H9 (cell line): Measurements from ENCODE around the gene WHRN. TPM values are rescaled to one million over a fixed set of nuclear protein-coding genes. Genes with fewer than 3 reads are reported as not detected.

Experiments used
- DNase-seq: peaks from one replicate; pipeline ENCODE4 v3.0.0-alpha.2; 2017
- H2AFZ ChIP-seq: one replicate; pipeline ENCODE4 v1.6.1; 2013; ENCODE audit warnings: mild to moderate bottlenecking, low read length, control low read depth, moderate library complexity
- H2AK5ac ChIP-seq: 2 replicates; pipeline ENCODE4 v1.6.1; 2013; ENCODE audit warnings: low read length, control low read depth, mixed read lengths; ENCODE audit not compliant: insufficient read length
- H2BK120ac ChIP-seq: one replicate; pipeline ENCODE4 v1.6.1; 2013; ENCODE audit warnings: low read depth, mild to moderate bottlenecking, low read length, control low read depth, inconsistent platforms; ENCODE audit not compliant: poor library complexity, severe bottlenecking
- H2BK12ac ChIP-seq: 2 replicates; pipeline ENCODE4 v1.6.1; 2013; ENCODE audit warnings: low read length, control low read depth, mixed read lengths, low read depth; ENCODE audit not compliant: insufficient read length
- H2BK15ac ChIP-seq: 2 replicates; pipeline ENCODE4 v1.6.1; 2013; ENCODE audit warnings: low read depth, low read length, control low read depth
- H2BK20ac ChIP-seq: one replicate; pipeline ENCODE4 v1.6.1; 2013; ENCODE audit warnings: low read depth, mild to moderate bottlenecking, low read length, control low read depth, inconsistent platforms; ENCODE audit not compliant: poor library complexity, severe bottlenecking
- H2BK5ac ChIP-seq: 2 replicates; pipeline ENCODE4 v1.6.1; 2013; ENCODE audit warnings: low read length, control low read depth, mixed read lengths; ENCODE audit not compliant: insufficient read length
- H3K14ac ChIP-seq: 2 replicates; pipeline ENCODE4 v1.6.1; 2013; ENCODE audit warnings: low read length, control low read depth; ENCODE audit not compliant: insufficient read depth
- H3K18ac ChIP-seq: 2 replicates; pipeline ENCODE4 v1.6.1; 2013; ENCODE audit warnings: low read depth, mild to moderate bottlenecking, mixed read lengths, low read length, control low read depth; ENCODE audit not compliant: insufficient read length
- H3K23ac ChIP-seq: 2 replicates; pipeline ENCODE4 v1.6.1; 2013; ENCODE audit warnings: low read length, control low read depth, mixed read lengths, low read depth; ENCODE audit not compliant: insufficient read length
- H3K23me2 ChIP-seq: 2 replicates; pipeline ENCODE4 v1.6.1; 2013; ENCODE audit warnings: low read depth, mild to moderate bottlenecking, mixed read lengths, low read length, control low read depth; ENCODE audit not compliant: insufficient read length, poor library complexity, severe bottlenecking
- H3K27ac ChIP-seq: 2 replicates; pipeline ENCODE4 v1.5.1; 2013; ENCODE audit warnings: low read length, control low read depth, mixed read lengths, low read depth; ENCODE audit not compliant: insufficient read length
- H3K27me3 ChIP-seq: 2 replicates; pipeline ENCODE4 v1.6.1; 2013; ENCODE audit warnings: low read length, control low read depth, inconsistent platforms; ENCODE audit not compliant: insufficient read depth
- H3K4ac ChIP-seq: 2 replicates; pipeline ENCODE4 v1.6.1; 2013; ENCODE audit warnings: low read depth, mild to moderate bottlenecking, control low read depth, inconsistent platforms, low read length, moderate library complexity
- H3K4me1 ChIP-seq: 2 replicates; pipeline ENCODE4 v1.6.1; 2013; ENCODE audit warnings: low read length, control low read depth, inconsistent platforms; ENCODE audit not compliant: insufficient read depth
- H3K4me2 ChIP-seq: 2 replicates; pipeline ENCODE4 v1.6.1; 2013; ENCODE audit warnings: low read length, control low read depth, mixed read lengths; ENCODE audit not compliant: insufficient read length, insufficient read depth
- H3K56ac ChIP-seq: 2 replicates; pipeline ENCODE4 v1.6.1; 2013; ENCODE audit warnings: low read depth, mild to moderate bottlenecking, mixed read lengths, low read length, control low read depth; ENCODE audit not compliant: insufficient read length
- H3K79me1 ChIP-seq: 2 replicates; pipeline ENCODE4 v1.6.1; 2013; ENCODE audit warnings: low read depth, mild to moderate bottlenecking, moderate library complexity, low read length, control low read depth, inconsistent platforms; ENCODE audit not compliant: insufficient read depth, poor library complexity, severe bottlenecking
- H3K79me2 ChIP-seq: 2 replicates; pipeline ENCODE4 v1.6.1; 2013; ENCODE audit warnings: low read length, control low read depth, inconsistent platforms; ENCODE audit not compliant: insufficient read depth
- H3K9ac ChIP-seq: 2 replicates; pipeline ENCODE4 v1.6.1; 2013; ENCODE audit warnings: low read length, control low read depth, mixed read lengths; ENCODE audit not compliant: insufficient read length; ENCODE audit errors: extremely low read depth
- H3K9me3 ChIP-seq: one replicate; pipeline ENCODE4 v1.6.1; 2013; ENCODE audit warnings: low read depth, low read length, inconsistent platforms; ENCODE audit not compliant: control insufficient read depth
- H3T11ph ChIP-seq: one replicate; pipeline ENCODE4 v1.6.1; 2013; ENCODE audit warnings: mild to moderate bottlenecking, low read length, control low read depth, inconsistent platforms
- H4K20me1 ChIP-seq: one replicate; pipeline ENCODE4 v1.6.1; 2013; ENCODE audit not compliant: control insufficient read depth, insufficient read length, insufficient read depth
- H4K5ac ChIP-seq: 2 replicates; pipeline ENCODE4 v1.6.1; 2013; ENCODE audit warnings: low read depth, mild to moderate bottlenecking, mixed read lengths, low read length, control low read depth; ENCODE audit not compliant: insufficient read length
- H4K8ac ChIP-seq: replicated peaks from 2 replicates; pipeline ENCODE4 v1.6.1; 2013; ENCODE audit warnings: low read length, control low read depth, mixed read lengths, low read depth; ENCODE audit not compliant: insufficient read length
- H4K91ac ChIP-seq: 2 replicates; pipeline ENCODE4 v1.6.1; 2013; ENCODE audit warnings: low read depth, mild to moderate bottlenecking, moderate library complexity, mixed read lengths, low read length, control low read depth; ENCODE audit not compliant: insufficient read length
- H3K27ac Mint-ChIP-seq, 3 experiments: 2 replicates in 2 of 3; 3 replicates in 1 of 3; pipeline ENCODE4 v1.8.0; 2020 to 2021; ENCODE audit warnings: mixed read lengths in 3 of 3, mild to moderate bottlenecking in 1 of 3, moderate library complexity in 1 of 3
- H3K27me3 Mint-ChIP-seq: 2 replicates; pipeline ENCODE4 v1.8.0; 2021; ENCODE audit warnings: low read depth, mild to moderate bottlenecking, moderate library complexity, mixed read lengths
- H3K36me3 Mint-ChIP-seq, 3 experiments: 2 replicates in 2 of 3; 3 replicates in 1 of 3; pipeline ENCODE4 v1.8.0; 2020 to 2021; ENCODE audit warnings: low read depth in 3 of 3, mixed read lengths in 3 of 3; ENCODE audit not compliant: insufficient read depth in 1 of 3
- H3K4me1 Mint-ChIP-seq, 2 experiments: 2 replicates each; pipeline ENCODE4 v1.8.0; 2020; ENCODE audit warnings: mixed read lengths in 2 of 2
- H3K4me3 Mint-ChIP-seq, 2 experiments: 2 replicates in 1 of 2; 3 replicates in 1 of 2; pipeline ENCODE4 v1.8.0; 2020 to 2021; ENCODE audit warnings: mild to moderate bottlenecking in 2 of 2, mixed read lengths in 2 of 2, moderate library complexity in 1 of 2
- H3K9me3 Mint-ChIP-seq, 2 experiments: 2 replicates in 1 of 2; 3 replicates in 1 of 2; pipeline ENCODE4 v1.8.0; 2020; ENCODE audit warnings: mild to moderate bottlenecking in 2 of 2, mixed read lengths in 2 of 2, moderate library complexity in 1 of 2
- WGBS: extraction: QIAGEN DNeasy Blood & Tissue Kit; methylation state at CpG from one replicate; pipeline ENCODE4 v1.1.7; 2013; ENCODE audit warnings: missing lambda C conversion rate, low lambda C conversion rate, mixed read lengths; ENCODE audit not compliant: insufficient read length; ENCODE audit errors: extremely low coverage; 5-methylcytosine and 5-hydroxymethylcytosine counted together
- total RNA-seq: library from RNA; stranded (reverse); gene quantifications from 2 replicates; pipeline ENCODE4 v1.2.1, GENCODE V29; 2021
- TF ChIP-seq, protein P1 (sequence below): fragments of 200-600 bp; sonication (generic); conservative IDR thresholded peaks from 3 replicates; pipeline ENCODE4 v1.8.0; 2021; ENCODE audit warnings: antibody characterized with exemption, mild to moderate bottlenecking

Gene WHRN
- total RNA-seq, 1 experiment from 2014 or later = 2.2 TPM

DNA sequence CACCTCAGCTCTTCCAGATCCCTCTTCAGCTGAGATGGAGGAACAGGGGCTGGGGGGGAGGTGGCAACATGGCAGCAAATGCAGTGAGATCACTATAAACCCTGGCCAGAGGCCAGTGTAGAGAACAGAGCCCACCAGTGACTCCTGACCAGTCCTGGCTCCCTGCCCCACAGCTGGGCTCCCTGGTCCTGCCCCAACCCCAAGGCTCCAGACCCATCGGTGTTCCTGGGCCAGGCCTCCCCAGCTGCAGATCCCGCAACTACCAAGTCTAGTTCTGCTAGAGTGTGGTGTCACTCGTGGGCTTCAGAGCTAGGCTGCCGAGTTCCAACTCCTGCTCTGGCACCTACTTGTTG, 134.3 kb downstream of the WHRN start:
- peak overlapping the region; percentile 39 for H3K18ac ChIP-seq
- no peak overlapping the region for H3T11ph ChIP-seq
- H3K23me2 ChIP-seq = peaks cover 5% of the 10 kb centered on the region
- H3K4ac ChIP-seq = no peak overlapping the region
- DNase-seq = no peak
- no peak overlapping the region for H2BK120ac ChIP-seq
- no peak overlapping the region for H2AFZ ChIP-seq
- Mint-ChIP-seq H3K27ac (peak overlapping the region; percentile 87 to 99 (median 95)), H3K9me3 (no peaks in the 10 kb centered on the region), H3K4me3 (peak overlapping the region; percentile 28 to 61; a peak in 3 of 5 replicates), H3K36me3 (peaks cover 14 to 28% (median 16%) of the 10 kb centered on the region in 3 experiments), H3K27me3 (no peaks in the 10 kb centered on the region), H3K4me1 (peaks cover 45 to 51% of the 10 kb centered on the region in 2 experiments)
- H3K27me3 ChIP-seq = no peaks in the 10 kb centered on the region
- H3K56ac ChIP-seq = no peak overlapping the region
- peak overlapping the region; percentile 3 for H3K27ac ChIP-seq
- no peak overlapping the region for H3K9ac ChIP-seq
- no peak overlapping the region for H4K8ac ChIP-seq
- no peaks in the 10 kb centered on the region for H3K9me3 ChIP-seq
- TF ChIP-seq, protein P1, sequence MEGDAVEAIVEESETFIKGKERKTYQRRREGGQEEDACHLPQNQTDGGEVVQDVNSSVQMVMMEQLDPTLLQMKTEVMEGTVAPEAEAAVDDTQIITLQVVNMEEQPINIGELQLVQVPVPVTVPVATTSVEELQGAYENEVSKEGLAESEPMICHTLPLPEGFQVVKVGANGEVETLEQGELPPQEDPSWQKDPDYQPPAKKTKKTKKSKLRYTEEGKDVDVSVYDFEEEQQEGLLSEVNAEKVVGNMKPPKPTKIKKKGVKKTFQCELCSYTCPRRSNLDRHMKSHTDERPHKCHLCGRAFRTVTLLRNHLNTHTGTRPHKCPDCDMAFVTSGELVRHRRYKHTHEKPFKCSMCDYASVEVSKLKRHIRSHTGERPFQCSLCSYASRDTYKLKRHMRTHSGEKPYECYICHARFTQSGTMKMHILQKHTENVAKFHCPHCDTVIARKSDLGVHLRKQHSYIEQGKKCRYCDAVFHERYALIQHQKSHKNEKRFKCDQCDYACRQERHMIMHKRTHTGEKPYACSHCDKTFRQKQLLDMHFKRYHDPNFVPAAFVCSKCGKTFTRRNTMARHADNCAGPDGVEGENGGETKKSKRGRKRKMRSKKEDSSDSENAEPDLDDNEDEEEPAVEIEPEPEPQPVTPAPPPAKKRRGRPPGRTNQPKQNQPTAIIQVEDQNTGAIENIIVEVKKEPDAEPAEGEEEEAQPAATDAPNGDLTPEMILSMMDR = no peak
- no peak overlapping the region for H4K5ac ChIP-seq
- H4K20me1 ChIP-seq = no peaks in the 10 kb centered on the region
- H3K4me1 ChIP-seq = peaks cover 13% of the 10 kb centered on the region
- H3K79me2 ChIP-seq = 0 out of 2 replicates have a peak, but pooled peaks cover 3% of the 10 kb centered on the region
- WGBS = no CpG with 5 or more reads among the region's 4 CpGs
- H2BK5ac ChIP-seq = no peak overlapping the region
- no peak overlapping the region for H4K91ac ChIP-seq
- no peak overlapping the region for H2BK20ac ChIP-seq
- H3K23ac ChIP-seq = no peak overlapping the region
- H3K79me1 ChIP-seq = no peaks in the 10 kb centered on the region
- H2BK15ac ChIP-seq = no peak overlapping the region
- no peak overlapping the region for H2AK5ac ChIP-seq
- H3K4me2 ChIP-seq = peak overlapping the region; percentile 52
- H3K14ac ChIP-seq = no peak overlapping the region
- no peak overlapping the region for H2BK12ac ChIP-seq
